ENCODE measurements around the gene DLST. TPM values are rescaled to one million over a fixed set of nuclear protein-coding genes. Genes with fewer than 3 reads are reported as not detected.

Gene DLST
- polyA plus RNA-seq, 1 donor: 70.7 TPM

Other genes with a start within 250 kb of the DLST start
- 17.4 TPM for gene AREL1, start 168.8 kb upstream of the DLST start, polyA plus RNA-seq (ENCODE audit: insufficient read length)
- 37.2 TPM for gene FCF1, start 168.8 kb upstream of the DLST start, polyA plus RNA-seq (ENCODE audit: insufficient read length)
- 48.8 TPM for gene YLPM1, start 118.6 kb upstream of the DLST start, polyA plus RNA-seq (ENCODE audit: insufficient read length)
- 0.85 TPM for gene PROX2, start 5.8 kb upstream of the DLST start, polyA plus RNA-seq (ENCODE audit: insufficient read length)
- 13.5 TPM for gene RPS6KL1, start 41.3 kb downstream of the DLST start, polyA plus RNA-seq (ENCODE audit: insufficient read length)
- gene PGF, start 73.7 kb downstream of the DLST start, polyA plus RNA-seq (ENCODE audit: insufficient read length): 43.2 TPM
- 50.7 TPM for gene EIF2B2, start 121.0 kb downstream of the DLST start, polyA plus RNA-seq (ENCODE audit: insufficient read length)
- gene MLH3, start 169.6 kb downstream of the DLST start, polyA plus RNA-seq (ENCODE audit: insufficient read length): 23.9 TPM
- 17.8 TPM for gene ACYP1, start 182.1 kb downstream of the DLST start, polyA plus RNA-seq (ENCODE audit: insufficient read length)
- 1.4 TPM for gene ZC2HC1C, start 187.7 kb downstream of the DLST start, polyA plus RNA-seq (ENCODE audit: insufficient read length)
- gene NEK9, start 245.1 kb downstream of the DLST start, polyA plus RNA-seq (ENCODE audit: insufficient read length): 82.6 TPM

Measured in forelimb muscle (tissue), 1 donor.